Measurements from ENCODE around the gene AZU1.
"Not testable (repeated sequence)": the region's sequence is repeated elsewhere in the genome, so short reads cannot be mapped to it uniquely, and the experiment has no call there.

AZU1 gene

DNA sequence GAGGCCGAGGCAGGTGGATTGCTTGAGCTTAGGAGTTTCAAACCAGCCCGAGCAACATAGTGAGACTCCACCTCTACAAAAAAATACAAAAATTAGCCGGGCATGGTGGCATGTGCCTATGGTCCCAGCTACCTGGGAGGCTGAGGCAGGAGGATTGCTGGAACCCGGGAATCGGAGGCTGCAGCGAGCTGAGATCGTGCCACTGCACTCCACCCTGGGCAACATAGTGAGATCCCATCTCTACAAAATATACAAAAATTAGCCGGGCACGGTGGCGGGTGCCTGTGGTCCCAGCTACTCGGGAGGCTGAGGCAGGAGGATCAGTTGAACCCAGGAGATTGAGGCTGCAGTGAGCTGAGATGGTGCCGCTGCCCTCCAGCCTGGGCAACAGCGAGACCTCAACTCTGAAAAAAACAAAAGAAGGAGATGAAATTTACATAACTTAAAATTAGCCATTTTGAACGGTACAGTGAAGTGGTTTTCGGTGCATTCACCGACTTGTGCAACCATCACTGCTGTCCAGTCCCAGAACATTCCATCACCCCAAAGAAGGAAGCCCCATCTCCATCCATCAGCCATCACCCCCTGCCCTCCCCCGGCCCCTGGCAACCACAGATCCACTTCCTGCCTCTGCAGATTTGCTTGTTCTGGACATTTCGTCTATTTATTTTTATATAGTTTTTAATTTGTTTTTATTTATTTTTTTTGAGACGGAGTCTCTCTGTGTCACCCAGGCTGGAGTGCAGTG, 1.6 kb upstream of the AZU1 start:
- no peaks in the 10 kb centered on the region for H3K4me1 ChIP-seq (ENCODE audit: control insufficient read depth, insufficient read depth, low read length)
- H3K9me3 ChIP-seq (ENCODE audit: control insufficient read depth, insufficient read depth, low read length), result no peaks in the 10 kb centered on the region
- no peaks in the 10 kb centered on the region for H3K27me3 ChIP-seq (ENCODE audit: control insufficient read depth, insufficient read depth, low read length)
- H3K9ac ChIP-seq (ENCODE audit: low read depth, low read length), result no peak overlapping the region
- no peaks in the 10 kb centered on the region for H3K36me3 ChIP-seq (ENCODE audit: control insufficient read depth, insufficient read depth, low read length)
- H3K4me3 ChIP-seq (ENCODE audit: low read depth, low read length), result no peak overlapping the region

DNA sequence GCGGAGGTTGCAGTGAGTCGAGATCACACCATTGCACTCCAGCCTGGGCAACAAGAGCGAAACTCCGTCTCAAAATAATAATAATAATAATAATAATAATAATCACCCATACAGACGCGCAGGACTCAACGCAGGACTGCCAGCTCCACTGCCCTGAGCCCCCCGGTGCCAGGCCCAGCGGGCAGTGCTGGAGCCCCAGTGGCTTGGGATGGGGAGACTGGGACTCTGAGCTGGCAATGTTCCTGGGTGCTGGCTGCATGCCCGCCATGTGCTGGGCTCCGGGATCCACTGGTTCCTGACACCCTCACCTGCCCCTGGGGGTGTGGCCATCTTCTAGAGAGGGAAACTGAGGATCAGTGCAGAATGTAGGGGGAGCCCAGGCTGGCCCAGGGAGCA, 325 bp upstream of the AZU1 start:
- H3K4me1 ChIP-seq (ENCODE audit: control insufficient read depth, insufficient read depth, low read length), result no peaks in the 10 kb centered on the region
- no peaks in the 10 kb centered on the region for H3K27me3 ChIP-seq (ENCODE audit: control insufficient read depth, insufficient read depth, low read length)
- no peak overlapping the region for H3K4me3 ChIP-seq (ENCODE audit: low read depth, low read length)
- H3K36me3 ChIP-seq (ENCODE audit: control insufficient read depth, insufficient read depth, low read length), result no peaks in the 10 kb centered on the region
- no peak overlapping the region for H3K9ac ChIP-seq (ENCODE audit: low read depth, low read length)
- no peaks in the 10 kb centered on the region for H3K9me3 ChIP-seq (ENCODE audit: control insufficient read depth, insufficient read depth, low read length)

DNA sequence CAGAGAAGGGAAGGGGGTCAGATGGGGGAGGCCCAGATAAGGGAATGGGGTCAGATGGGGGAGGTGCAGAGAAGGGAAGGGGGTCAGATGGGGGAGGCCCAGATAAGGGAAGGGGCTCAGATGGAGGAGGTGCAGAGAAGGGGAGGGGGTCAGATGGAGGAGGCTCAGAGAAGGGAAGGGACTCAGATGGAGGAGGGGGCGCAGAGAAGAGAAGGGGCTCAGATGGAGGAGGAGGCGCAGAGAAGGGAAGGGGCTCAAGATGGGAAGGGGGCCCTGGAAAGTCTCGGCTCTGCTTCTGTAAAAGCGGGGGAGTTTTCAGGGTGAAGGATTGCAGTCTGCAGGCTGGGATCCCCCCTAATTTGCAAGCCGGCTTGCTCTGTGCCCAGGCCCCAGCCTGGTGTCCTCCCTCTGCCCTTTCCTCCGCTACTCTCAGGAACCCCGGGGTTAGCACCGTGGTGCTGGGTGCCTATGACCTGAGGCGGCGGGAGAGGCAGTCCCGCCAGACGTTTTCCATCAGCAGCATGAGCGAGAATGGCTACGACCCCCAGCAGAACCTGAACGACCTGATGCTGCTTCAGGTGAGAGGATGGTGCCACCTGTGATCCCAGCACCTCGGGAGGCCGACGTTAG, 1.6 kb downstream of the AZU1 start:
- Histone ChIP-seq H3K36me3 (ENCODE audit: control insufficient read depth, insufficient read depth, low read length) (no peaks in the 10 kb centered on the region), H3K9me3 (ENCODE audit: control insufficient read depth, insufficient read depth, low read length) (no peaks in the 10 kb centered on the region), H3K9ac (ENCODE audit: low read depth, low read length) (no peak overlapping the region), H3K4me3 (ENCODE audit: low read depth, low read length) (no peak overlapping the region), H3K27me3 (ENCODE audit: control insufficient read depth, insufficient read depth, low read length) (no peaks in the 10 kb centered on the region), H3K4me1 (ENCODE audit: control insufficient read depth, insufficient read depth, low read length) (no peaks in the 10 kb centered on the region)

DNA sequence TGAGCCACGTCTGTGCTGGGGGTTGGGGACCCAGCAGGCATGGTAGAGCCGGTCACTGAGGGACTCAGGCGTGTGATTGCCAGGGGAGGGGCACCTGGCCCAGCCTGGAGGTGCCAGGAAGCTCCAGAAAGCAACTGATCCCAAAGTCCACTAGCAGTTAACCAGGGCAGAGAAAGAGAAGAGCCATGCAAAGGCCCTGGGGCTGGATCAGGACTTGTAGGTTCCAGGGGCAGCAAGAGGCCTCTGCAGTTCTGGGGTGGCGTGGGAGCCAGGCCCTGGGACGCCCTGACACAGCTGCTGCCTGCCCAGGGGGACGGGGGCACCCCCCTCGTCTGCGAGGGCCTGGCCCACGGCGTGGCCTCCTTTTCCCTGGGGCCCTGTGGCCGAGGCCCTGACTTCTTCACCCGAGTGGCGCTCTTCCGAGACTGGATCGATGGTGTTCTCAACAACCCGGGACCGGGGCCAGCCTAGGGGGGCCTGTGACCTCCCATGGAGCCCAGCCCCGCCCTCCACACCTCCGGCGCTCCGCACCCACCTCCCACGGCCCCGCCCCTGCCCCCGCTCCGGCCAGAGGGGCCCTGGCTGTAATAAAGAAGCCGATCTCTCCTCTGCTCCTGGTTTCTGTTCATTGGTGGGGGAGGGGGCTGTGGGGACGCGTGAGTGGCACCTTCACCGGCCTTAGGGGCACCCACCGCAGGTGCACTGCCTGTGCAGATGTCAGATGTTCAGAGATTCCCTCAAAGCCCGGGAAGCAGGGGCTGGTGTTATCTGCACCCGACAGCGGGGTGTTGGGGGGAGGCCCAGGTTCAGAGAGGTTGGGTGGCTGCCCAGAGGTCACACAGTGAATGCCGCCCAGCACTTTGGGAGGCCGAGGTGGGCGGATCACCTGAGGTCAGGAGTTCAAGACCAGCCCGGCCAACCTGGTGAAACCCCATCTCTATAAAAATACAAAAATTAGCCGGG, 4.1 kb downstream of the AZU1 start:
- H3K36me3 ChIP-seq (ENCODE audit: control insufficient read depth, insufficient read depth, low read length), result no peaks in the 10 kb centered on the region
- no peak overlapping the region for H3K9ac ChIP-seq (ENCODE audit: low read depth, low read length)
- H3K9me3 ChIP-seq (ENCODE audit: control insufficient read depth, insufficient read depth, low read length), result no peaks in the 10 kb centered on the region
- H3K27me3 ChIP-seq (ENCODE audit: control insufficient read depth, insufficient read depth, low read length), result no peaks in the 10 kb centered on the region
- H3K4me3 ChIP-seq (ENCODE audit: low read depth, low read length), result no peak overlapping the region
- H3K4me1 ChIP-seq (ENCODE audit: control insufficient read depth, insufficient read depth, low read length), result no peaks in the 10 kb centered on the region

DNA sequence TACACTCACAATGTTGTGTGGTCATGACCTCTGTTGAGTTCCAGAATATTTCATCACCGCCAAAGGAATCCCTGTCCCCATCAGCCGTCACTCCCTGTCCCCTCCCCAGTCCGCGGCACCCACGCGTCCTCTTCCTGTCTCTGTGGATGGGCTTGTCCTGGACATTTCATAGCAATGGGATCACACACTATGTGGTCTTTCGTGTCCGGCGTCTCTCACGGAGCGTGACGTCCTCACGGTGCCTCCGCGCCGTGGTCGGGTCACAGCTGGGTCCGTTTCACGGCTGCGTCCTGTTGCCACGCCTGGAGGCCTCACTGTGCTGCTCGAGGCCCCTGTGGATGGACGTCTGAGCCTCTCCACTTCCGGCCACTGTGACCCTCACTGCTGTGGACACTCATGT, 6.6 kb downstream of the AZU1 start:
- no peaks in the 10 kb centered on the region for H3K9me3 ChIP-seq (ENCODE audit: control insufficient read depth, insufficient read depth, low read length)
- no peaks in the 10 kb centered on the region for H3K4me1 ChIP-seq (ENCODE audit: control insufficient read depth, insufficient read depth, low read length)
- no peak overlapping the region for H3K9ac ChIP-seq (ENCODE audit: low read depth, low read length)
- no peak overlapping the region for H3K4me3 ChIP-seq (ENCODE audit: low read depth, low read length)
- no peaks in the 10 kb centered on the region for H3K36me3 ChIP-seq (ENCODE audit: control insufficient read depth, insufficient read depth, low read length)
- no peaks in the 10 kb centered on the region for H3K27me3 ChIP-seq (ENCODE audit: control insufficient read depth, insufficient read depth, low read length)

DNA sequence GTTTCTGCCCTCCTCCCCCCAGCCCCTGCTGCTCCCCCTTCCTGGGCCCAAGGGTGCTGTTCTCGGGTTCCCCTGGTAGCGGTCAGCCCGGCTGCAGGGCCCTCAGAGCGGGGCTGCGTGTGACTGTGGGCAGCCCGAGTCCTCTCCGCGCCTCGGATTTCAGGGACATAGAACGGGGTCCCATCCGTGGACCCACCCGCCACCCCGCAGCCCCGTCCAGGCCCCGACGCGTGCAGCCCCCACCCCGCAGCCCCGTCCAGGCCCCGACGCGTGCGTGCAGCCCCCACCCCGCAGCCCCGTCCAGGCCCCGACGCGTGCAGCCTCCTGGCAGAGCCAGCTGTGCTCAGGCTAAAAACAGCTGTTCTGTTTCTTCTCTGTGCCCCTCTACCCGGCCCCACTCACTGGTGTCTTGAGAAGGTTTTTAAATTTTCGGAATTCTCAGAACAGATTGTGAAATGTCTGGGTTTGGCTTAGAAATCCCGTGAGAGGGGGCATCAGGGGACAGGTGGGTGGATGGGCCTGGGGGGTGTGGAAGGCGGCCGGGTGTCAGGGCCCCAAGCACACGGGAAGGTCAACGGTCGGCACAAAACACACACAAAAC, 7.7 kb downstream of the AZU1 start:
- no peak overlapping the region for H3K4me3 ChIP-seq (ENCODE audit: low read depth, low read length)
- no peaks in the 10 kb centered on the region for H3K27me3 ChIP-seq (ENCODE audit: control insufficient read depth, insufficient read depth, low read length)
- no peaks in the 10 kb centered on the region for H3K9me3 ChIP-seq (ENCODE audit: control insufficient read depth, insufficient read depth, low read length)
- H3K36me3 ChIP-seq (ENCODE audit: control insufficient read depth, insufficient read depth, low read length), result no peaks in the 10 kb centered on the region
- no peaks in the 10 kb centered on the region for H3K4me1 ChIP-seq (ENCODE audit: control insufficient read depth, insufficient read depth, low read length)
- H3K9ac ChIP-seq (ENCODE audit: low read depth, low read length), result no peak overlapping the region

DNA sequence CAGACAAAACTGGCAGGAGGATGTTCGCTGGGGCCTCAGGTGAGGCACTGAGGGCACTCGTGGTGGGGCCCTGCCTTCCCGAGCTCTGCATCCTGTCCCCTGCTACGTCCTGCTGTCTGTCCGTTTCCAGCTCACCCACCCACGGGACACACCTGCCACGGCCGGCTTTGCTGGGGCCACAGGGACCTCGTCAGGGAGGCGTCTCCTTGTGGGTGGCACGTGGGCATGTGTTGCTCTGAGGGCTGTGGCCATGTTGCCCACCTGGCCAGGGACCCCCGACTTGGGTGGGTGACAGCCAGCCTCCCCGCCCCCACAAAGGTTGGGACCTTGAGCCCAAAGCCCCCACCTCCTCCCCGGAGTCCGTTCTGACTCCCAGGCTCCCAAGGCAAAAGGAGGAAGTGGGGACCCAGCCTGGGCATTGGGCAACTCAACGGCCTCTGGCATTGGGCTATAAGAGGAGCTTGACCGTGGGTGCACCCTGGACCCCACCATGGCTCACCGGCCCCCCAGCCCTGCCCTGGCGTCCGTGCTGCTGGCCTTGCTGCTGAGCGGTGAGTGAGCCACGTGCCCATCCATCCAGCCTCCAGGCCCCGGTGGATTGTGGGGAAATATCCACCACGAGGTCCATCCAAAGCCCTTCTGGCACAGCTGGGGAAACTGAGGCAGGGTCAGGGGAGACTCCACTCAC, 13.0 kb downstream of the AZU1 start, which contains the start of gene PRTN3:
Gene PRTN3, plus strand, starts transcription at position 481 of the 688 bp plus-strand sequence. Its CDS starts 10 bp downstream, at position 491.
- Histone ChIP-seq H3K27me3 (ENCODE audit: control insufficient read depth, insufficient read depth, low read length) (peaks cover 2% of the 10 kb centered on the region), H3K4me3 (ENCODE audit: low read depth, low read length) (no peak within 1 kb of the TSS), H3K36me3 (ENCODE audit: control insufficient read depth, insufficient read depth, low read length) (no peaks in the 10 kb centered on the region), H3K9me3 (ENCODE audit: control insufficient read depth, insufficient read depth, low read length) (no peaks in the 10 kb centered on the region), H3K9ac (ENCODE audit: low read depth, low read length) (no peak within 1 kb of the TSS), H3K4me1 (ENCODE audit: control insufficient read depth, insufficient read depth, low read length) (no peaks in the 10 kb centered on the region)

DNA sequence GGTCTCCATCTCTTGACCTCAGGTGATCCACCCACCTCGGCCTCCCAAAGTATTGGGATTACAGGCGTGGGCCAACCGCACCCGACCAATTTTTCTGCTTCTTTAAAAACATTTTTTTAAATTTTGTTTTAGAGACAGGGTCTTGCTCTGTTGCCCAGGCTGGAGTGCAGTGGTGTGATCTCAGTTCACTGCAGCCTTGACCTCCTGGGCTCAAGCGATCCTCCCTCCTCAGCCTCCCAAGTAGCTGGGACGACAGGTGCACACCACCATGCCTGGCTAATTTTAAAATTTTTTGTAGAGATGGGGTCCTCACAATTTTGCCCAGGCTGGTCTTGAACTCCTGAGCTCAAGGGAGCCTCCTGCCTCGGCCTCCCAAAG, 15.2 kb downstream of the AZU1 start:
- not testable (repeated sequence) for H3K9me3 ChIP-seq (ENCODE audit: control insufficient read depth, insufficient read depth, low read length); H3K4me3 ChIP-seq (ENCODE audit: low read depth, low read length); H3K9ac ChIP-seq (ENCODE audit: low read depth, low read length); H3K36me3 ChIP-seq (ENCODE audit: control insufficient read depth, insufficient read depth, low read length); H3K4me1 ChIP-seq (ENCODE audit: control insufficient read depth, insufficient read depth, low read length); H3K27me3 ChIP-seq (ENCODE audit: control insufficient read depth, insufficient read depth, low read length)

DNA sequence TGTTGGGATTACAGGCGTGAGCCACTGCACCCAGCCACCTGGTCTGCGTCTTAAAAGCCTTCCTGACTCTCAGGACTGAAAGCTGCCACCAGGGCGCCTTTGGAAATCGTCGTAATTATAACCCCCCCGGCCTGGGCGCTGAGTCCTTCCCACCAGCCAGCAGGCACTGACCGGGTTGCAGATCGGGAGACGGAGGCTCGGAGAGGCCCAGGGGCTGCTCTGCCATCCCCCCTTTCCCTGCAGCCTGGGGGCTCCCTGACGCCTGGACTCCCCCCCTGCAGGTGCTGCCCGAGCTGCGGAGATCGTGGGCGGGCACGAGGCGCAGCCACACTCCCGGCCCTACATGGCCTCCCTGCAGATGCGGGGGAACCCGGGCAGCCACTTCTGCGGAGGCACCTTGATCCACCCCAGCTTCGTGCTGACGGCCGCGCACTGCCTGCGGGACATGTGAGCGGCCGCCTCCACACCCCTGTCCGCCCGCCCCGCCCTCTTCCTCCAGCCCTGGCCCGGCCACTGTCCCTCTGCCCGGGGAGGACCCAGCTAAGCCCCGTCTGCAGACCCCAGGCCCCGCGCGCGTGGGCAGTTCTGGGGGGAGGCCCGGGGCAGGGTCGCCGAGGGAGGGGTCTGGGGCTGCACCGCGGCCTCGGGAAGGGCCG, 15.7 kb downstream of the AZU1 start:
- Histone ChIP-seq H3K27me3 (ENCODE audit: control insufficient read depth, insufficient read depth, low read length) (peaks cover 2% of the 10 kb centered on the region), H3K36me3 (ENCODE audit: control insufficient read depth, insufficient read depth, low read length) (no peaks in the 10 kb centered on the region), H3K9me3 (ENCODE audit: control insufficient read depth, insufficient read depth, low read length) (no peaks in the 10 kb centered on the region), H3K4me3 (ENCODE audit: low read depth, low read length) (peak overlapping the region; percentile 39), H3K4me1 (ENCODE audit: control insufficient read depth, insufficient read depth, low read length) (no peaks in the 10 kb centered on the region), H3K9ac (ENCODE audit: low read depth, low read length) (no peak overlapping the region)

DNA sequence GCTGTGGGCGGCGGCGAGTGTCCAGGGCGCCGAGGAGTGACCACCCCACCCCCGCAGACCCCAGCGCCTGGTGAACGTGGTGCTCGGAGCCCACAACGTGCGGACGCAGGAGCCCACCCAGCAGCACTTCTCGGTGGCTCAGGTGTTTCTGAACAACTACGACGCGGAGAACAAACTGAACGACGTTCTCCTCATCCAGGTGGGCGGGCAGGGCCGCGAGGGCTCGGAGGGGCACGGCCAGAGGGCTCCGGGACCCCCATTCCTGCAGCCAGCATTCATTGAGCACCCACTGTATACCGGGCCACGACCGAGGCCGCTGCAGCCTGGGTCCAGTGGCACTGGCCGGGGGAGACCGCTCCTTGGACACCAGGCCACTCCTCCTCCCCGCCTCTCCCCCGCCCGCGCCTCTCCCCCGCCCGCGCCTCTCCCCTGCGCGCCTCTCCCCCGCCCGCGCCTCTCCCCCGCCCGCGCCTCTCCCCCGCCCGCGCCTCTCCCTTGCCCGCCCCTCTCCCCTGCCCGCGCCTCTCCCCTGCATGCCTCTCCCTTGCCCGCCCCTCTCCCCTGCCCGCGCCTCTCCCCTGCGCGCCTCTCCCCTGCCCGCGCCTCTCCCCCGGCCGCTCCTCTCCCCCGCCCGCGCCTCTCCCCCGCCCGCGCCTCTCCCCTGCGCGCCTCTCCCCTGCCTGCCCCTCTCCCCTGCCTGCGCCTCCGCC, 16.4 kb downstream of the AZU1 start:
- peaks cover 2% of the 10 kb centered on the region for H3K27me3 ChIP-seq (ENCODE audit: control insufficient read depth, insufficient read depth, low read length)
- no peaks in the 10 kb centered on the region for H3K36me3 ChIP-seq (ENCODE audit: control insufficient read depth, insufficient read depth, low read length)
- no peaks in the 10 kb centered on the region for H3K4me1 ChIP-seq (ENCODE audit: control insufficient read depth, insufficient read depth, low read length)
- peak overlapping the region; percentile 39 for H3K4me3 ChIP-seq (ENCODE audit: low read depth, low read length)
- no peak overlapping the region for H3K9ac ChIP-seq (ENCODE audit: low read depth, low read length)
- no peaks in the 10 kb centered on the region for H3K9me3 ChIP-seq (ENCODE audit: control insufficient read depth, insufficient read depth, low read length)

Data from iPS-15b (cell line).